Measurements from ENCODE around the gene LRGUK. TPM values are rescaled to one million over a fixed set of nuclear protein-coding genes. Genes with fewer than 3 reads are reported as not detected.

LRGUK gene
- total RNA-seq, 2 donors from 2014 or later: 0.36 to 0.98 TPM

Other genes with a start within 250 kb of the LRGUK start
- gene SLC35B4, start 189.6 kb downstream of the LRGUK start, total RNA-seq: 1 to 10 TPM; 6.5 to 8.8 TPM